ENCODE data around the gene NPEPL1. TPM values are rescaled to one million over a fixed set of nuclear protein-coding genes. Genes with fewer than 3 reads are reported as not detected.
"Not testable (repeated sequence)": the region's sequence is repeated elsewhere in the genome, so short reads cannot be mapped to it uniquely, and the experiment has no call there.

The NPEPL1 gene
- total RNA-seq, 4 donors from 2014 or later, result 41.6 to 56.0 (median 47.2) TPM

DNA sequence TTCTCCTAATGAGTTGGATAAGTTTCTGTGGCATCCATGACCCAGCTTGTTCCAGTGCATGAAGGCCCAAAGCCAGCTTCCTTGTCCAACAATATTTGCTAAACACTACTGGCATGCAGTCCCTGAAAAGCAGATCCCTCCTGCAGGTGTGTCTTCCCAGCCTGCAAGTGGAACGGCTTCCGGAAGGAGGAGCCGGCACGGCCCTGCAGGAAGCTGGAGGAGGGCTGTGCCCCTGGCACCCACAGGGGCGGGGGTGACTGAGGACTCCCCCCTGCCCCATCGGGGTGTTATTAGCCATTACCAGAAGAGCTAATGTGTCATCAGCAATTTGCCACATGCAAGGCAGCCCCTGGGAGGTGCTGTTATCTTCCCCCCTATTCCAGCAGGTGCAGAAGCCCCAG lies 27.4 kb downstream of the NPEPL1 start:
- Histone ChIP-seq H3K27ac (no peak overlapping the region), H3K27me3 (no peaks in the 10 kb centered on the region), H3K36me3 (no peaks in the 10 kb centered on the region), H3K4me3 (replicated peaks in 1 of 3) (no peak overlapping the region), H3K4me1 (no peaks in the 10 kb centered on the region), H3K9me3 (no peaks in the 10 kb centered on the region)
- no peak for DNase-seq
- intact Hi-C loops (cut with DNase I), result no loop called here
- TF ChIP-seq, protein P1, sequence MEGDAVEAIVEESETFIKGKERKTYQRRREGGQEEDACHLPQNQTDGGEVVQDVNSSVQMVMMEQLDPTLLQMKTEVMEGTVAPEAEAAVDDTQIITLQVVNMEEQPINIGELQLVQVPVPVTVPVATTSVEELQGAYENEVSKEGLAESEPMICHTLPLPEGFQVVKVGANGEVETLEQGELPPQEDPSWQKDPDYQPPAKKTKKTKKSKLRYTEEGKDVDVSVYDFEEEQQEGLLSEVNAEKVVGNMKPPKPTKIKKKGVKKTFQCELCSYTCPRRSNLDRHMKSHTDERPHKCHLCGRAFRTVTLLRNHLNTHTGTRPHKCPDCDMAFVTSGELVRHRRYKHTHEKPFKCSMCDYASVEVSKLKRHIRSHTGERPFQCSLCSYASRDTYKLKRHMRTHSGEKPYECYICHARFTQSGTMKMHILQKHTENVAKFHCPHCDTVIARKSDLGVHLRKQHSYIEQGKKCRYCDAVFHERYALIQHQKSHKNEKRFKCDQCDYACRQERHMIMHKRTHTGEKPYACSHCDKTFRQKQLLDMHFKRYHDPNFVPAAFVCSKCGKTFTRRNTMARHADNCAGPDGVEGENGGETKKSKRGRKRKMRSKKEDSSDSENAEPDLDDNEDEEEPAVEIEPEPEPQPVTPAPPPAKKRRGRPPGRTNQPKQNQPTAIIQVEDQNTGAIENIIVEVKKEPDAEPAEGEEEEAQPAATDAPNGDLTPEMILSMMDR (IDR thresholded peaks at IDR 0.05), result no peak
- TF ChIP-seq POLR2A (IDR thresholded peaks at IDR 0.05), result no peak
- 47 to 50% methylated on average over 4 to 6 of the region's 6 CpGs for WGBS, 2 donors

- DNase-seq, result no peak
- H3K4me3 ChIP-seq (replicated peaks in 1 of 3), result no peak overlapping the region
- no peaks in the 10 kb centered on the region for H3K4me1 ChIP-seq
- H3K36me3 ChIP-seq, result no peaks in the 10 kb centered on the region
- intact Hi-C loops (cut with DNase I), result no loop called here
- no peak for TF ChIP-seq POLR2A (IDR thresholded peaks at IDR 0.05)
- TF ChIP-seq, protein P1 (IDR thresholded peaks at IDR 0.05), result no peak
- no peaks in the 10 kb centered on the region for H3K9me3 ChIP-seq
- WGBS, 2 donors, result 92 to 94% methylated on average over 14 of the region's 14 CpGs
- H3K27ac ChIP-seq, result no peak overlapping the region
- no peaks in the 10 kb centered on the region for H3K27me3 ChIP-seq
Measured at GRCh38 chr20:58720890-58721289, 28.3 kb downstream of the NPEPL1 start.

DNA sequence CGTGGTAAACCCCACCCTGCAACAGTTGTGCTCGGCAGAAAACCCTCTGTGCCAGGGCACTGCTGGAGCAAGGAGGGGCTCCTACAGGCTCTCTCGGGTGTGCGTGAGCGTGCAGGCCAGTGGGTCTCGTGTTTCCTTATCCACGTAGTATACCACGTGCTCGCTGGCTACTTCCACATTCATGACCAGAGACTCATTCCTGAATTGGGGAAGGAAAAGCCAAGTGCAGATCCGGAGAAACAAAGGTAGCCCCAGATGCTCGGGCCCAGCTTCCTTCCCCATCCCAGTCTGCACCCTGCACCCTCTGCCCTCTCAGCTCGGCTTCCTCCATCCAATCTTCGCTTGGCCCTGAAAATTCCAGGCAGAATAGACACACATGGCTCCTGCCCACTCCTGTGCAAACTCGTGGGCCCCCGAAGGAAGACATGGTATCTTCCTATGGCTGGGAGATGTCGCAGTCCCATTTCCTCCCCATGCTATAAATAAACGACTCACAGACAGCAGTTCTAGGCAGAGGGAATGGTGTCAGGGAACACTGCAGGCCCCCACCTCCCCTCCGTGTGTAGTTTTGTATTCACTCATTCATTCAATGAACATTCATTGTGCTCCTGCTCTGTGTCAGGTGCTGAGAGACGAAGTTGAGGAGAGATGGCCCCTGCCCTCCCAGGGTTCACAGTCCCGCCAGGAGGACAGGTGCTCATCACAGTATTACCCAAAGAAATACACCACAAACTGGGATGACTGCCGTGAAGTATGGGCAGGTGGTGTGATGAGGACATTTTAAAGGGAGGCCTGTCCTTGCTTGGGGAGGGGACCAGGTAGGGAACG lies 29.6 kb downstream of the NPEPL1 start:
- intact Hi-C loops (cut with DNase I), result no loop called here
- WGBS, 2 donors, result 64 to 71% methylated on average over 22 of the region's 22 CpGs
- Histone ChIP-seq H3K4me3 (replicated peaks in 1 of 3) (no peak overlapping the region), H3K4me1 (no peaks in the 10 kb centered on the region), H3K36me3 (no peaks in the 10 kb centered on the region), H3K9me3 (no peaks in the 10 kb centered on the region), H3K27ac (no peak overlapping the region), H3K27me3 (no peaks in the 10 kb centered on the region)
- no peak for DNase-seq
- TF ChIP-seq, protein P1 (IDR thresholded peaks at IDR 0.05), result no peak
- TF ChIP-seq POLR2A (IDR thresholded peaks at IDR 0.05), result no peak

- Histone ChIP-seq H3K36me3 (no peaks in the 10 kb centered on the region), H3K27ac (no peak overlapping the region), H3K9me3 (no peaks in the 10 kb centered on the region), H3K27me3 (no peaks in the 10 kb centered on the region), H3K4me3 (replicated peaks in 1 of 3) (no peak overlapping the region), H3K4me1 (no peaks in the 10 kb centered on the region)
- WGBS, 2 donors, result 71 to 79% methylated on average over 9 of the region's 9 CpGs
- intact Hi-C loops (cut with DNase I), result no loop called here
- TF ChIP-seq, protein P1 (IDR thresholded peaks at IDR 0.05), result no peak
- no peak for TF ChIP-seq POLR2A (IDR thresholded peaks at IDR 0.05)
- no peak for DNase-seq
Measured at GRCh38 chr20:58722877-58723627, 30.5 kb downstream of the NPEPL1 start.

- H3K36me3 ChIP-seq, result no peaks in the 10 kb centered on the region
- no peaks in the 10 kb centered on the region for H3K27me3 ChIP-seq
- DNase-seq, result no peak
- no peaks in the 10 kb centered on the region for H3K4me1 ChIP-seq
- no peak overlapping the region for H3K4me3 ChIP-seq (replicated peaks in 1 of 3)
- no peak overlapping the region for H3K27ac ChIP-seq
- intact Hi-C loops (cut with DNase I), result no loop called here
- TF ChIP-seq, protein P1 (IDR thresholded peaks at IDR 0.05), result no peak
- TF ChIP-seq POLR2A (IDR thresholded peaks at IDR 0.05), result no peak
- 64 to 71% methylated on average over 3 of the region's 3 CpGs for WGBS, 2 donors
- H3K9me3 ChIP-seq, result no peaks in the 10 kb centered on the region
Measured at GRCh38 chr20:58723628-58723984, 31.0 kb downstream of the NPEPL1 start.

DNA sequence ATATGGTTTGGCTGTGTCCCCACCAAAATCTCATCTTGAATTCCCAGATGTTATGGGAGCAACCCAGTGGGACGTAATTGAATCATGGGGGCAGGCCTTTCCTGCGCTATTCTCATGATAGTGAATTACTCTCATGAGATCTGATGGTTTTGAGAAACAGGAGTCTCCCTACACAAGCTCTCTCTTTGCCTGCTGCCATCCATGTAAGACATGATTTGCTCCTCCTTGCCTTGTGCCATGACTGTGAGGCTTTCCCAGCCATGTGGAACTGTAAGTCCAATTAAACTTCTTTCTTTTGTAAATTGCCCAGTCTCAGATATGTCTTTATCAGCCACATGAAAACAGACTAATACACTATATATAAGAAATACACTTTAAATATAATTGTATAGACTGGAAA lies 33.6 kb downstream of the NPEPL1 start:
- H3K4me1 ChIP-seq; H3K9me3 ChIP-seq; DNase-seq; intact Hi-C loops (cut with DNase I); H3K4me3 ChIP-seq (replicated peaks in 1 of 3); H3K36me3 ChIP-seq; H3K27ac ChIP-seq; H3K27me3 ChIP-seq: not testable (repeated sequence)
- WGBS, 2 donors, result 65 to 78% methylated on average over 2 of the region's 2 CpGs
